Progenitor cell of endocrine pancreas (in vitro differentiated cells): ENCODE results near the gene CCDC188. TPM values are rescaled to one million over a fixed set of nuclear protein-coding genes. Genes with fewer than 3 reads are reported as not detected.

Source experiments
- DNase-seq: peaks from one replicate; pipeline ENCODE4 v3.0.0; 2021; ENCODE audit warnings: low spot score; ENCODE audit not compliant: unreplicated experiment
- H3K27ac Mint-ChIP-seq: 2 replicates; pipeline ENCODE4 v1.8.0; 2021; ENCODE audit warnings: mild to moderate bottlenecking, moderate library complexity, mixed read lengths
- H3K27me3 Mint-ChIP-seq: 2 replicates; pipeline ENCODE4 v1.8.0; 2021; ENCODE audit warnings: mixed read lengths
- H3K36me3 Mint-ChIP-seq: 2 replicates; pipeline ENCODE4 v1.8.0; 2022; ENCODE audit warnings: mixed read lengths; ENCODE audit not compliant: insufficient read depth
- H3K4me1 Mint-ChIP-seq: 2 replicates; pipeline ENCODE4 v1.8.0; 2021; ENCODE audit warnings: low read depth, mixed read lengths
- H3K4me3 Mint-ChIP-seq: 2 replicates; pipeline ENCODE4 v1.8.0; 2021; ENCODE audit warnings: low read depth, mild to moderate bottlenecking, moderate library complexity, mixed read lengths
- H3K9me3 Mint-ChIP-seq: 2 replicates; pipeline ENCODE4 v1.8.0; 2021; ENCODE audit warnings: low read depth, mixed read lengths
- total RNA-seq: library from RNA; stranded (reverse); gene quantifications from 2 replicates; pipeline ENCODE4 v1.2.1, GENCODE V29; 2021
- TF ChIP-seq, protein P1 (sequence below): fragments of 200-600 bp; sonication (generic); IDR thresholded peaks from one replicate; pipeline ENCODE4 v1.5.0; 2021; ENCODE audit warnings: antibody characterized with exemption, mild to moderate bottlenecking; ENCODE audit not compliant: unreplicated experiment

The CCDC188 gene
- total RNA-seq, 1 donor from 2014 or later: 3.3 TPM

DNA sequence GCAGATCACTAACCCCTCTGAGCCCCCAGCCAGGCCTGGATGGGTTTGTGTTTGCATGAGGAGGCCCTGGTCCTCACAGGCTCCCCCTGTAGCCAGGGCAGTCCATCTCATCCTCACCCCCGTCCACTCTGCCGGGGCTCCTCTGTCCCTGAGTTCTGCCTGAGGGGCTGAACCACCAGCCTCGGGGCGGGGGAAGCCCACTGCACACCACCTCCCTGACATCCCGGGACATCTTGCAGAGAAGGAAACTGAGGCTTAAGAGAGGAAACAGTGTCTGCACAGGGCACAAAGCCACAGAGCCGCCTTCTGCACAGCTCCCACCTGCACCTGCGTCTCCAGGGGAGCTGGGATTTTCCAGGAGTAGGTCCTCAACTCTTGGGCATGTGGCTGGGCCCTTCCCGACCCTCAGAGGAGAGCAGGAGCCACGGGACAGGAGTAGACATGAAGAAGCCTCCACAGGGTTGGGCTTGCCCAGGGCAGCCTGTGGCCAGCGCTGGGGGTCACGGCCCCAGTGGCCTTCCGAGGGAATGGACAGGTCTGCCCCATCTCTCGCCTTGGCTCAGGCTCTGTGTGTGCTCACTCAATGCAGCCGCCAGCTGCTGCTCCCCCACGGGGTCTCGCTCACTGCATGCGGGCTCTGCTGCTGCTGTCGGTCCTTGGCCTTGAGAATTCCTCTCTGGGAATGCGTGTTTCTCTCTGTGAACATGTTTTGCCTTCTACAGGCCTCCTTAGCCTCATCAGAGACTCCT lies 45.4 kb upstream of the CCDC188 start:
- no peak overlapping the region for H3K4me3 Mint-ChIP-seq
- H3K4me1 Mint-ChIP-seq: peaks cover 13% of the 10 kb centered on the region
- TF ChIP-seq, protein P1, sequence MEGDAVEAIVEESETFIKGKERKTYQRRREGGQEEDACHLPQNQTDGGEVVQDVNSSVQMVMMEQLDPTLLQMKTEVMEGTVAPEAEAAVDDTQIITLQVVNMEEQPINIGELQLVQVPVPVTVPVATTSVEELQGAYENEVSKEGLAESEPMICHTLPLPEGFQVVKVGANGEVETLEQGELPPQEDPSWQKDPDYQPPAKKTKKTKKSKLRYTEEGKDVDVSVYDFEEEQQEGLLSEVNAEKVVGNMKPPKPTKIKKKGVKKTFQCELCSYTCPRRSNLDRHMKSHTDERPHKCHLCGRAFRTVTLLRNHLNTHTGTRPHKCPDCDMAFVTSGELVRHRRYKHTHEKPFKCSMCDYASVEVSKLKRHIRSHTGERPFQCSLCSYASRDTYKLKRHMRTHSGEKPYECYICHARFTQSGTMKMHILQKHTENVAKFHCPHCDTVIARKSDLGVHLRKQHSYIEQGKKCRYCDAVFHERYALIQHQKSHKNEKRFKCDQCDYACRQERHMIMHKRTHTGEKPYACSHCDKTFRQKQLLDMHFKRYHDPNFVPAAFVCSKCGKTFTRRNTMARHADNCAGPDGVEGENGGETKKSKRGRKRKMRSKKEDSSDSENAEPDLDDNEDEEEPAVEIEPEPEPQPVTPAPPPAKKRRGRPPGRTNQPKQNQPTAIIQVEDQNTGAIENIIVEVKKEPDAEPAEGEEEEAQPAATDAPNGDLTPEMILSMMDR: no peak
- H3K9me3 Mint-ChIP-seq: no peaks in the 10 kb centered on the region
- no peak overlapping the region for H3K27ac Mint-ChIP-seq
- no peak for DNase-seq
- H3K27me3 Mint-ChIP-seq: no peaks in the 10 kb centered on the region
- no peaks in the 10 kb centered on the region for H3K36me3 Mint-ChIP-seq

GRCh38 chr22:20194681-20195593 lies 44.1 kb upstream of the CCDC188 start:
- Mint-ChIP-seq H3K9me3 (no peaks in the 10 kb centered on the region), H3K4me3 (no peak overlapping the region), H3K36me3 (no peaks in the 10 kb centered on the region), H3K4me1 (peaks cover 13% of the 10 kb centered on the region), H3K27me3 (peaks cover 7% of the 10 kb centered on the region), H3K27ac (no peak overlapping the region)
- TF ChIP-seq, protein P1: no peak
- no peak for DNase-seq

GRCh38 chr22:20193761-20194494 lies 43.1 kb upstream of the CCDC188 start:
- peaks cover 13% of the 10 kb centered on the region for H3K4me1 Mint-ChIP-seq
- no peaks in the 10 kb centered on the region for H3K9me3 Mint-ChIP-seq
- no peaks in the 10 kb centered on the region for H3K36me3 Mint-ChIP-seq
- TF ChIP-seq, protein P1: no peak
- no peak for DNase-seq
- H3K27me3 Mint-ChIP-seq: peaks cover 7% of the 10 kb centered on the region
- no peak overlapping the region for H3K4me3 Mint-ChIP-seq
- no peak overlapping the region for H3K27ac Mint-ChIP-seq

DNA sequence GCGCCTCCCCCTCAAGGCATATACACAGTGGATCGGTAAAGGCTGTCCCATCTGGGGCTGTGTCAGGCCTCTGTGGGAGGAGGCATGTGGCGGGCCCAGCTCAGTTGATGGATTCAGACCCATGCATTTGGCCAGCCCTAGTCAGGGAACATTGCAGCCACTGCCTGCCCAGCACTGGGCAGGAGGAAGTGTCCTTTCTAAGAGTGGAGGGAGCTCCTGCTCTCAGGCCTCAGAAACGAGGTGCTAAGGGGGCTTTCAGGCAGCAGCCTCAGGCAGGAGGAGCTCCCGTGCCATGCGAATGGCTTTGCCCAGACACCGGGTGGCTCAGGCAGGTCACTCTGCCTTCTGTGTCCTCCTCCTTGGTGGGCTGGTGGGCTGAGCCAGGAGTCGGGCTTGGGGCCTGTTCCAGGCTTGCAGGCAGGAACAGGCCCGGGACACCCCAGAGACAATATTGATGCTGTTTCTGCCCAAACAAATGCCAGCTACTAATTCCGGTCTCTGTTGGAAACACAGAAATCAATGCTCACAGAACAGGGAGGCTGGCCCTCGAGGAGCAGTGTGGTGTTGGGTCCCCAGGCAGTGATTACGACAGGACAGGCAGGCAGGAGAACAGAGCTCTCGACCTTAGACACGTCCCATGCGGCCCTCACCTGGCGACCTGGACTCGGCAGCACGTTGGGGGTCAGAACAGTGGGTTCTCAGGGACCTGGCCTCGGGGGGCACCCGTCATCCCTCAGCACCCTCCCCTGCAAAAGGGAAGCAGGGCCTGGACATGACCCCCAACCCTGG lies 42.3 kb upstream of the CCDC188 start:
- Mint-ChIP-seq H3K4me1 (peaks cover 13% of the 10 kb centered on the region), H3K27me3 (peaks cover 7% of the 10 kb centered on the region), H3K36me3 (no peaks in the 10 kb centered on the region), H3K9me3 (no peaks in the 10 kb centered on the region), H3K4me3 (no peak overlapping the region), H3K27ac (no peak overlapping the region)
- no peak for DNase-seq
- TF ChIP-seq, protein P1: no peak
